H9 (cell line): ENCODE measurements around the gene SKIDA1. TPM values are rescaled to one million over a fixed set of nuclear protein-coding genes. Genes with fewer than 3 reads are reported as not detected.

Experiments
- DNase-seq: peaks from one replicate; pipeline ENCODE4 v3.0.0-alpha.2; 2017
- H2AFZ ChIP-seq: one replicate; pipeline ENCODE4 v1.6.1; 2013; ENCODE audit warnings: mild to moderate bottlenecking, low read length, control low read depth, moderate library complexity
- H2AK5ac ChIP-seq: 2 replicates; pipeline ENCODE4 v1.6.1; 2013; ENCODE audit warnings: low read length, control low read depth, mixed read lengths; ENCODE audit not compliant: insufficient read length
- H2BK120ac ChIP-seq: one replicate; pipeline ENCODE4 v1.6.1; 2013; ENCODE audit warnings: low read depth, mild to moderate bottlenecking, low read length, control low read depth, inconsistent platforms; ENCODE audit not compliant: poor library complexity, severe bottlenecking
- H2BK12ac ChIP-seq: 2 replicates; pipeline ENCODE4 v1.6.1; 2013; ENCODE audit warnings: low read length, control low read depth, mixed read lengths, low read depth; ENCODE audit not compliant: insufficient read length
- H2BK15ac ChIP-seq: 2 replicates; pipeline ENCODE4 v1.6.1; 2013; ENCODE audit warnings: low read depth, low read length, control low read depth
- H2BK20ac ChIP-seq: one replicate; pipeline ENCODE4 v1.6.1; 2013; ENCODE audit warnings: low read depth, mild to moderate bottlenecking, low read length, control low read depth, inconsistent platforms; ENCODE audit not compliant: poor library complexity, severe bottlenecking
- H2BK5ac ChIP-seq: 2 replicates; pipeline ENCODE4 v1.6.1; 2013; ENCODE audit warnings: low read length, control low read depth, mixed read lengths; ENCODE audit not compliant: insufficient read length
- H3K14ac ChIP-seq: 2 replicates; pipeline ENCODE4 v1.6.1; 2013; ENCODE audit warnings: low read length, control low read depth; ENCODE audit not compliant: insufficient read depth
- H3K18ac ChIP-seq: 2 replicates; pipeline ENCODE4 v1.6.1; 2013; ENCODE audit warnings: low read depth, mild to moderate bottlenecking, mixed read lengths, low read length, control low read depth; ENCODE audit not compliant: insufficient read length
- H3K23ac ChIP-seq: 2 replicates; pipeline ENCODE4 v1.6.1; 2013; ENCODE audit warnings: low read length, control low read depth, mixed read lengths, low read depth; ENCODE audit not compliant: insufficient read length
- H3K23me2 ChIP-seq: 2 replicates; pipeline ENCODE4 v1.6.1; 2013; ENCODE audit warnings: low read depth, mild to moderate bottlenecking, mixed read lengths, low read length, control low read depth; ENCODE audit not compliant: insufficient read length, poor library complexity, severe bottlenecking
- H3K27ac ChIP-seq: 2 replicates; pipeline ENCODE4 v1.5.1; 2013; ENCODE audit warnings: low read length, control low read depth, mixed read lengths, low read depth; ENCODE audit not compliant: insufficient read length
- H3K27me3 ChIP-seq: 2 replicates; pipeline ENCODE4 v1.6.1; 2013; ENCODE audit warnings: low read length, control low read depth, inconsistent platforms; ENCODE audit not compliant: insufficient read depth
- H3K4ac ChIP-seq: 2 replicates; pipeline ENCODE4 v1.6.1; 2013; ENCODE audit warnings: low read depth, mild to moderate bottlenecking, control low read depth, inconsistent platforms, low read length, moderate library complexity
- H3K4me1 ChIP-seq: 2 replicates; pipeline ENCODE4 v1.6.1; 2013; ENCODE audit warnings: low read length, control low read depth, inconsistent platforms; ENCODE audit not compliant: insufficient read depth
- H3K4me2 ChIP-seq: 2 replicates; pipeline ENCODE4 v1.6.1; 2013; ENCODE audit warnings: low read length, control low read depth, mixed read lengths; ENCODE audit not compliant: insufficient read length, insufficient read depth
- H3K56ac ChIP-seq: 2 replicates; pipeline ENCODE4 v1.6.1; 2013; ENCODE audit warnings: low read depth, mild to moderate bottlenecking, mixed read lengths, low read length, control low read depth; ENCODE audit not compliant: insufficient read length
- H3K79me1 ChIP-seq: 2 replicates; pipeline ENCODE4 v1.6.1; 2013; ENCODE audit warnings: low read depth, mild to moderate bottlenecking, moderate library complexity, low read length, control low read depth, inconsistent platforms; ENCODE audit not compliant: insufficient read depth, poor library complexity, severe bottlenecking
- H3K79me2 ChIP-seq: 2 replicates; pipeline ENCODE4 v1.6.1; 2013; ENCODE audit warnings: low read length, control low read depth, inconsistent platforms; ENCODE audit not compliant: insufficient read depth
- H3K9ac ChIP-seq: 2 replicates; pipeline ENCODE4 v1.6.1; 2013; ENCODE audit warnings: low read length, control low read depth, mixed read lengths; ENCODE audit not compliant: insufficient read length; ENCODE audit errors: extremely low read depth
- H3K9me3 ChIP-seq: one replicate; pipeline ENCODE4 v1.6.1; 2013; ENCODE audit warnings: low read depth, low read length, inconsistent platforms; ENCODE audit not compliant: control insufficient read depth
- H3T11ph ChIP-seq: one replicate; pipeline ENCODE4 v1.6.1; 2013; ENCODE audit warnings: mild to moderate bottlenecking, low read length, control low read depth, inconsistent platforms
- H4K20me1 ChIP-seq: one replicate; pipeline ENCODE4 v1.6.1; 2013; ENCODE audit not compliant: control insufficient read depth, insufficient read length, insufficient read depth
- H4K5ac ChIP-seq: 2 replicates; pipeline ENCODE4 v1.6.1; 2013; ENCODE audit warnings: low read depth, mild to moderate bottlenecking, mixed read lengths, low read length, control low read depth; ENCODE audit not compliant: insufficient read length
- H4K8ac ChIP-seq: replicated peaks from 2 replicates; pipeline ENCODE4 v1.6.1; 2013; ENCODE audit warnings: low read length, control low read depth, mixed read lengths, low read depth; ENCODE audit not compliant: insufficient read length
- H4K91ac ChIP-seq: 2 replicates; pipeline ENCODE4 v1.6.1; 2013; ENCODE audit warnings: low read depth, mild to moderate bottlenecking, moderate library complexity, mixed read lengths, low read length, control low read depth; ENCODE audit not compliant: insufficient read length
- H3K27ac Mint-ChIP-seq, 3 experiments: 2 replicates in 2 of 3; 3 replicates in 1 of 3; pipeline ENCODE4 v1.8.0; 2020 to 2021; ENCODE audit warnings: mixed read lengths in 3 of 3, mild to moderate bottlenecking in 1 of 3, moderate library complexity in 1 of 3
- H3K27me3 Mint-ChIP-seq: 2 replicates; pipeline ENCODE4 v1.8.0; 2021; ENCODE audit warnings: low read depth, mild to moderate bottlenecking, moderate library complexity, mixed read lengths
- H3K36me3 Mint-ChIP-seq, 3 experiments: 2 replicates in 2 of 3; 3 replicates in 1 of 3; pipeline ENCODE4 v1.8.0; 2020 to 2021; ENCODE audit warnings: low read depth in 3 of 3, mixed read lengths in 3 of 3; ENCODE audit not compliant: insufficient read depth in 1 of 3
- H3K4me1 Mint-ChIP-seq, 2 experiments: 2 replicates each; pipeline ENCODE4 v1.8.0; 2020; ENCODE audit warnings: mixed read lengths in 2 of 2
- H3K4me3 Mint-ChIP-seq, 2 experiments: 2 replicates in 1 of 2; 3 replicates in 1 of 2; pipeline ENCODE4 v1.8.0; 2020 to 2021; ENCODE audit warnings: mild to moderate bottlenecking in 2 of 2, mixed read lengths in 2 of 2, moderate library complexity in 1 of 2
- H3K9me3 Mint-ChIP-seq, 2 experiments: 2 replicates in 1 of 2; 3 replicates in 1 of 2; pipeline ENCODE4 v1.8.0; 2020; ENCODE audit warnings: mild to moderate bottlenecking in 2 of 2, mixed read lengths in 2 of 2, moderate library complexity in 1 of 2
- WGBS: extraction: QIAGEN DNeasy Blood & Tissue Kit; methylation state at CpG from one replicate; pipeline ENCODE4 v1.1.7; 2013; ENCODE audit warnings: missing lambda C conversion rate, low lambda C conversion rate, mixed read lengths; ENCODE audit not compliant: insufficient read length; ENCODE audit errors: extremely low coverage; 5-methylcytosine and 5-hydroxymethylcytosine counted together
- total RNA-seq: library from RNA; stranded (reverse); gene quantifications from 2 replicates; pipeline ENCODE4 v1.2.1, GENCODE V29; 2021
- TF ChIP-seq, protein P1 (sequence below): fragments of 200-600 bp; sonication (generic); conservative IDR thresholded peaks from 3 replicates; pipeline ENCODE4 v1.8.0; 2021; ENCODE audit warnings: antibody characterized with exemption, mild to moderate bottlenecking

SKIDA1 gene
- total RNA-seq, 1 experiment from 2014 or later = 5.9 TPM

- Histone ChIP-seq H2AK5ac (no peak overlapping the region), H3K27ac (no peak overlapping the region), H3K23me2 (peaks cover 38% of the 10 kb centered on the region), H3K4ac (no peak overlapping the region), H4K91ac (no peak overlapping the region), H2BK12ac (no peak overlapping the region), H2BK15ac (no peak overlapping the region), H3K18ac (no peak overlapping the region), H4K20me1 (no peaks in the 10 kb centered on the region), H3K9me3 (no peaks in the 10 kb centered on the region), H2AFZ (no peak overlapping the region), H3K79me1 (no peaks in the 10 kb centered on the region), H3K9ac (no peak overlapping the region), H3K14ac (no peak overlapping the region), H2BK5ac (no peak overlapping the region), H4K5ac (no peak overlapping the region), H4K8ac (no peak overlapping the region), H3K4me1 (peaks cover 18% of the 10 kb centered on the region; the same call in 1 of the 2 replicates), H3K56ac (no peak overlapping the region), H3T11ph (no peak overlapping the region), H3K23ac (no peak overlapping the region), H2BK20ac (no peak overlapping the region), H3K79me2 (no peaks in the 10 kb centered on the region), H3K4me2 (peak overlapping the region; percentile 69), H2BK120ac (no peak overlapping the region), H3K27me3 (peaks cover 19% of the 10 kb centered on the region; the same call in 1 of the 2 replicates)
- peaks cover 2 to 8% (median 3%) of the 10 kb centered on the region in 3 experiments; a peak in 4 of 7 replicates for H3K36me3 Mint-ChIP-seq
- no CpG with 5 or more reads among the region's 8 CpGs for WGBS
- H3K9me3 Mint-ChIP-seq = no peaks in the 10 kb centered on the region; a peak in 1 of 5 replicates
- no peak overlapping the region for H3K27ac Mint-ChIP-seq
- DNase-seq = no peak
- H3K4me1 Mint-ChIP-seq = peaks cover 61 to 66% of the 10 kb centered on the region in 2 experiments
- TF ChIP-seq, protein P1, sequence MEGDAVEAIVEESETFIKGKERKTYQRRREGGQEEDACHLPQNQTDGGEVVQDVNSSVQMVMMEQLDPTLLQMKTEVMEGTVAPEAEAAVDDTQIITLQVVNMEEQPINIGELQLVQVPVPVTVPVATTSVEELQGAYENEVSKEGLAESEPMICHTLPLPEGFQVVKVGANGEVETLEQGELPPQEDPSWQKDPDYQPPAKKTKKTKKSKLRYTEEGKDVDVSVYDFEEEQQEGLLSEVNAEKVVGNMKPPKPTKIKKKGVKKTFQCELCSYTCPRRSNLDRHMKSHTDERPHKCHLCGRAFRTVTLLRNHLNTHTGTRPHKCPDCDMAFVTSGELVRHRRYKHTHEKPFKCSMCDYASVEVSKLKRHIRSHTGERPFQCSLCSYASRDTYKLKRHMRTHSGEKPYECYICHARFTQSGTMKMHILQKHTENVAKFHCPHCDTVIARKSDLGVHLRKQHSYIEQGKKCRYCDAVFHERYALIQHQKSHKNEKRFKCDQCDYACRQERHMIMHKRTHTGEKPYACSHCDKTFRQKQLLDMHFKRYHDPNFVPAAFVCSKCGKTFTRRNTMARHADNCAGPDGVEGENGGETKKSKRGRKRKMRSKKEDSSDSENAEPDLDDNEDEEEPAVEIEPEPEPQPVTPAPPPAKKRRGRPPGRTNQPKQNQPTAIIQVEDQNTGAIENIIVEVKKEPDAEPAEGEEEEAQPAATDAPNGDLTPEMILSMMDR = no peak
- H3K4me3 Mint-ChIP-seq = peak overlapping the region; percentile 59 to 79
- peaks cover 47% of the 10 kb centered on the region for H3K27me3 Mint-ChIP-seq
These were observed 26.5 kb downstream of the SKIDA1 start for GRCh38 chr10:21498986-21499385.
